Thoracic aorta (tissue), 2 donors: Measurements from ENCODE around the gene ADAMTS13. TPM values are rescaled to one million over a fixed set of nuclear protein-coding genes. Genes with fewer than 3 reads are reported as not detected.

Experiments
- ATAC-seq: fragments of 150-250 bp; one replicate; pipeline ENCODE4 v1.8.0; 2017; ENCODE audit warnings: low read depth; ENCODE audit not compliant: insufficient number of reproducible peaks, low FRiP score
- DNase-seq: peaks from one replicate; pipeline ENCODE4 v3.0.0-alpha.2; 2020; ENCODE audit warnings: low spot score
- H3K27ac ChIP-seq, 2 donors: fragments of 200-600 bp; sonication (generic); 1 replicate in 1 of 2; 2 replicates in 1 of 2; pipeline ENCODE4 v1.5.1; 2016; ENCODE audit warnings: mild to moderate bottlenecking in 2 of 2, moderate library complexity in 2 of 2
- H3K27me3 ChIP-seq: fragments of 200-600 bp; sonication (generic); replicated peaks from 2 replicates; pipeline ENCODE4 v1.6.0; 2016; ENCODE audit warnings: mild to moderate bottlenecking; ENCODE audit not compliant: insufficient read depth
- H3K36me3 ChIP-seq: fragments of 200-600 bp; sonication (generic); one replicate; pipeline ENCODE4 v1.5.1; 2016
- H3K4me1 ChIP-seq, 2 donors: fragments of 200-600 bp; sonication (generic); 1 replicate in 1 of 2; 2 replicates in 1 of 2; pipeline versions ENCODE4 v1.5.1 to v1.6.0; 2016; ENCODE audit warnings: low read depth in 2 of 2, mild to moderate bottlenecking in 1 of 2; ENCODE audit not compliant: control insufficient read depth in 1 of 2
- H3K4me3 ChIP-seq: fragments of 200-600 bp; sonication (generic); 2 replicates; pipeline ENCODE4 v1.5.1; 2016; ENCODE audit warnings: mild to moderate bottlenecking
- H3K9me3 ChIP-seq: fragments of 200-600 bp; sonication (generic); 2 replicates; pipeline ENCODE4 v1.5.1; 2016
- CTCF ChIP-seq: fragments of 200-600 bp; sonication (generic); IDR thresholded peaks from one replicate; pipeline ENCODE4 v1.5.1; 2019; ENCODE audit warnings: antibody characterized with exemption
- total RNA-seq, 2 donors: library from RNA; depleted of rRNA; stranded (reverse); fragments of >200 nt; gene quantifications; one replicate each; pipeline versions ENCODE4 v1.1.0 to v1.2.3, GENCODE V29; 2016

The ADAMTS13 gene
- total RNA-seq, 2 donors from 2014 or later = 1.3 to 6.0 TPM

- no peaks in the 10 kb centered on the region for H3K27me3 ChIP-seq
- no peaks in the 10 kb centered on the region for H3K9me3 ChIP-seq
- TF ChIP-seq CTCF = no peak
- H3K4me1 ChIP-seq = peaks cover 18 to 24% of the 10 kb centered on the region in 2 donors
- H3K4me3 ChIP-seq = no peak overlapping the region
- ATAC-seq (no peak), DNase-seq (no peak)
- H3K36me3 ChIP-seq = peaks cover 3% of the 10 kb centered on the region
- no peak overlapping the region for H3K27ac ChIP-seq
Measured at GRCh38 chr9:133377721-133378216, 44.4 kb upstream of the ADAMTS13 start.

GRCh38 chr9:133378408-133378962, 43.7 kb upstream of the ADAMTS13 start:
- ATAC-seq (no peak), DNase-seq (no peak)
- no peaks in the 10 kb centered on the region for H3K36me3 ChIP-seq
- no peak overlapping the region for H3K27ac ChIP-seq
- H3K27me3 ChIP-seq = no peaks in the 10 kb centered on the region
- TF ChIP-seq CTCF = no peak
- no peaks in the 10 kb centered on the region for H3K9me3 ChIP-seq
- no peak overlapping the region for H3K4me3 ChIP-seq
- H3K4me1 ChIP-seq = peaks cover 14 to 17% of the 10 kb centered on the region in 2 donors

- TF ChIP-seq CTCF = no peak
- Histone ChIP-seq H3K27ac (no peak overlapping the region), H3K27me3 (no peaks in the 10 kb centered on the region), H3K36me3 (no peaks in the 10 kb centered on the region), H3K4me3 (no peak overlapping the region), H3K9me3 (no peaks in the 10 kb centered on the region), H3K4me1 (peaks cover 7 to 9% of the 10 kb centered on the region in 2 donors)
- ATAC-seq (no peak), DNase-seq (no peak)
Measured at GRCh38 chr9:133379153-133380086, 42.7 kb upstream of the ADAMTS13 start.

- H3K4me3 ChIP-seq = no peak overlapping the region
- DNase-seq (no peak), ATAC-seq (no peak)
- H3K27me3 ChIP-seq = no peaks in the 10 kb centered on the region
- H3K36me3 ChIP-seq = no peaks in the 10 kb centered on the region
- no peaks in the 10 kb centered on the region for H3K9me3 ChIP-seq
- H3K4me1 ChIP-seq = peaks cover 4 to 5% of the 10 kb centered on the region in 2 donors
- TF ChIP-seq CTCF = no peak
- H3K27ac ChIP-seq = no peak overlapping the region
Measured at GRCh38 chr9:133380734-133381133, 41.4 kb upstream of the ADAMTS13 start.

- no peaks in the 10 kb centered on the region for H3K4me1 ChIP-seq
- no peak overlapping the region for H3K27ac ChIP-seq
- DNase-seq (no peak), ATAC-seq (no peak)
- no peak for TF ChIP-seq CTCF
- no peak overlapping the region for H3K4me3 ChIP-seq
- no peaks in the 10 kb centered on the region for H3K27me3 ChIP-seq
- H3K36me3 ChIP-seq = no peaks in the 10 kb centered on the region
- no peaks in the 10 kb centered on the region for H3K9me3 ChIP-seq
Measured at GRCh38 chr9:133382507-133383141, 39.5 kb upstream of the ADAMTS13 start.
